ENCODE measurements around the gene AOC2. TPM values are rescaled to one million over a fixed set of nuclear protein-coding genes. Genes with fewer than 3 reads are reported as not detected.

Gene AOC2
- total RNA-seq, 1 donor from 2014 or later: 0.44 TPM

- Histone ChIP-seq H3K27ac (replicated peaks) (no peak overlapping the region), H3K9me3 (replicated peaks) (no peaks in the 10 kb centered on the region), H3K27me3 (ENCODE audit: low read depth) (no peaks in the 10 kb centered on the region), H3K36me3 (peaks cover 72% of the 10 kb centered on the region), H3K4me3 (no peak overlapping the region), H3K4me1 (peaks cover 24% of the 10 kb centered on the region)
- peak; percentile 93 for TF ChIP-seq CTCF (IDR thresholded peaks at IDR 0.05; ENCODE audit: borderline replicate concordance)
- intact Hi-C loops (cut with micrococcal nuclease): loop anchor here (2.0 kb wide), 1 partner anchor 87 kb away; no protein-coding TSS in a partner anchor
- DNase-seq: no peak
Observed at GRCh38 chr17:42843358-42843934, 934 bp upstream of the AOC2 start.

GRCh38 chr17:42844761-42845555 lies 578 bp downstream of the AOC2 start:
- H3K4me1 ChIP-seq: peaks cover 28% of the 10 kb centered on the region
- peaks cover 57% of the 10 kb centered on the region for H3K36me3 ChIP-seq
- no peak overlapping the region for H3K4me3 ChIP-seq
- intact Hi-C loops (cut with micrococcal nuclease): no loop called here
- no peak overlapping the region for H3K27ac ChIP-seq (replicated peaks)
- no peak for TF ChIP-seq CTCF (IDR thresholded peaks at IDR 0.05; ENCODE audit: borderline replicate concordance)
- no peaks in the 10 kb centered on the region for H3K27me3 ChIP-seq (ENCODE audit: low read depth)
- H3K9me3 ChIP-seq (replicated peaks): no peaks in the 10 kb centered on the region
- no peak for DNase-seq

- intact Hi-C loops (cut with micrococcal nuclease): no loop called here
- H3K4me1 ChIP-seq: peaks cover 33% of the 10 kb centered on the region
Observed at GRCh38 chr17:42845556-42845917, 1.2 kb downstream of the AOC2 start.

GRCh38 chr17:42845918-42846593 lies 1.7 kb downstream of the AOC2 start:
- peaks cover 37% of the 10 kb centered on the region for H3K4me1 ChIP-seq
- no peak overlapping the region for H3K27ac ChIP-seq (replicated peaks)
- intact Hi-C loops (cut with micrococcal nuclease): no loop called here

More at GRCh38 chr17:42845556-42845917, 1.2 kb downstream of the AOC2 start:
- Histone ChIP-seq H3K27me3 (ENCODE audit: low read depth) (no peaks in the 10 kb centered on the region), H3K27ac (replicated peaks) (no peak overlapping the region), H3K4me3 (no peak overlapping the region), H3K9me3 (replicated peaks) (no peaks in the 10 kb centered on the region), H3K36me3 (peaks cover 51% of the 10 kb centered on the region)
- DNase-seq: no peak
- no peak for TF ChIP-seq CTCF (IDR thresholded peaks at IDR 0.05; ENCODE audit: borderline replicate concordance)

More at GRCh38 chr17:42845918-42846593, 1.7 kb downstream of the AOC2 start:
- DNase-seq: no peak
- no peaks in the 10 kb centered on the region for H3K9me3 ChIP-seq (replicated peaks)
- H3K36me3 ChIP-seq: peaks cover 46% of the 10 kb centered on the region
- TF ChIP-seq CTCF (IDR thresholded peaks at IDR 0.05; ENCODE audit: borderline replicate concordance): no peak
- no peak overlapping the region for H3K4me3 ChIP-seq
- no peaks in the 10 kb centered on the region for H3K27me3 ChIP-seq (ENCODE audit: low read depth)
